Endodermal cell (in vitro differentiated cells): ENCODE measurements around the gene ESD. TPM values are rescaled to one million over a fixed set of nuclear protein-coding genes. Genes with fewer than 3 reads are reported as not detected.

Experiments
- DNase-seq: peaks from one replicate; pipeline ENCODE4 v3.0.0-alpha.2; 2017
- H3K27ac ChIP-seq: 2 replicates; pipeline ENCODE4 v1.5.1; 2013; ENCODE audit warnings: mild to moderate bottlenecking, low read depth, low read length, moderate library complexity
- H3K27me3 ChIP-seq: 2 replicates; pipeline ENCODE4 v1.6.1; 2013; ENCODE audit warnings: mild to moderate bottlenecking, low read length, moderate library complexity; ENCODE audit not compliant: insufficient read depth, control insufficient read depth, poor library complexity, severe bottlenecking
- H3K36me3 ChIP-seq: 2 replicates; pipeline ENCODE4 v1.7.0; 2013; ENCODE audit warnings: mild to moderate bottlenecking, low read length, moderate library complexity; ENCODE audit not compliant: control insufficient read depth, insufficient read depth
- H3K4me1 ChIP-seq: one replicate; pipeline ENCODE4 v1.7.0; 2013; ENCODE audit warnings: low read length; ENCODE audit not compliant: control insufficient read depth, insufficient read depth
- H3K4me3 ChIP-seq: 2 replicates; pipeline ENCODE4 v1.5.1; 2013; ENCODE audit warnings: mild to moderate bottlenecking, low read length, moderate library complexity
- H3K9ac ChIP-seq: 2 replicates; pipeline ENCODE4 v1.6.1; 2013; ENCODE audit warnings: mild to moderate bottlenecking, low read length, moderate library complexity; ENCODE audit not compliant: poor library complexity, severe bottlenecking; ENCODE audit errors: extremely low read depth
- H3K9me3 ChIP-seq: 2 replicates; pipeline ENCODE4 v1.6.1; 2013; ENCODE audit warnings: mild to moderate bottlenecking, low read length, moderate library complexity; ENCODE audit not compliant: control insufficient read depth
- H3K27ac Mint-ChIP-seq: 2 replicates; pipeline ENCODE4 v1.8.0; 2020; ENCODE audit warnings: mixed read lengths
- H3K27me3 Mint-ChIP-seq: 2 replicates; pipeline ENCODE4 v1.8.0; 2021; ENCODE audit warnings: mild to moderate bottlenecking, mixed read lengths; ENCODE audit not compliant: insufficient read depth
- H3K36me3 Mint-ChIP-seq: 2 replicates; pipeline ENCODE4 v1.8.0; 2020; ENCODE audit warnings: low read depth, mixed read lengths
- H3K4me1 Mint-ChIP-seq: 2 replicates; pipeline ENCODE4 v1.8.0; 2020; ENCODE audit warnings: mixed read lengths
- H3K4me3 Mint-ChIP-seq: 2 replicates; pipeline ENCODE4 v1.8.0; 2020; ENCODE audit warnings: mild to moderate bottlenecking, moderate library complexity, mixed read lengths
- H3K9me3 Mint-ChIP-seq: 2 replicates; pipeline ENCODE4 v1.8.0; 2020; ENCODE audit warnings: mild to moderate bottlenecking, mixed read lengths
- WGBS, 2 experiments: methylation state at CpG; one replicate each; pipeline versions ENCODE4 v1.1.5 to v1.1.7; 2013; ENCODE audit warnings: missing lambda C conversion rate in 2 of 2, mixed read lengths in 1 of 2; ENCODE audit not compliant: insufficient coverage in 1 of 2, insufficient read length in 1 of 2; 5-methylcytosine and 5-hydroxymethylcytosine counted together
- total RNA-seq, 2 donors: library from RNA; stranded (reverse); fragmentation: NEBNext Ultra II Directional in 1 of 2; extraction: Animal tissue kit (Norgen Biotek cat#: 25700) in 1 of 2; gene quantifications; 2 replicates in 1 of 2; 3 replicates in 1 of 2; pipeline ENCODE4 v1.2.1, GENCODE V29; 2021
- TF ChIP-seq, protein P1 (sequence below): fragments of 200-600 bp; sonication (generic); conservative IDR thresholded peaks from 2 replicates; pipeline ENCODE4 v1.5.0; 2021; ENCODE audit warnings: antibody characterized with exemption, mild to moderate bottlenecking

The ESD gene
- total RNA-seq, 2 donors from 2014 or later, result 55.5 to 67.7 TPM

DNA sequence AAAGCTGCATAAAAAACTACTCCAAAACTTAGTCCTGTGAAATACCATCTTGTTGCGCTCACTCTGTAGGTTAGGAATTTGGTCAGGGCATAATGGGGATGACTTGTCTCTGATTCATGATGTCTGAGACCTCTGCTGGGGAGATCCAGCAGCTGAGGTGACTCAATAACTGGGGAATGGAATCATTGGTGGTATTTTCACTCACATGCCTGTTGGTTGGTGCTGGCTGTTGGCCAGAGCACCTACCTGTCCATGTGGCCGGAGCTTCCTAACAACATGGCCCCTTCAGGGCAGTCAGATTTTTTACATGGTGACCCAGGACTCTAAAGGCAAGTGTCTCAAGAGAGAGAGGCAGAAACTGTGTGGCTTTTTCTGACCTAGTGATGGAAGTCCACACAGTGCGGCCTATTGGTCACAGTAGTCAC, 7.4 kb upstream of the ESD start:
- no peaks in the 10 kb centered on the region for H3K27me3 ChIP-seq
- Mint-ChIP-seq H3K27me3 (no peaks in the 10 kb centered on the region), H3K4me1 (no peaks in the 10 kb centered on the region), H3K9me3 (no peaks in the 10 kb centered on the region), H3K4me3 (no peak overlapping the region), H3K27ac (no peak overlapping the region), H3K36me3 (no peaks in the 10 kb centered on the region)
- TF ChIP-seq, protein P1, sequence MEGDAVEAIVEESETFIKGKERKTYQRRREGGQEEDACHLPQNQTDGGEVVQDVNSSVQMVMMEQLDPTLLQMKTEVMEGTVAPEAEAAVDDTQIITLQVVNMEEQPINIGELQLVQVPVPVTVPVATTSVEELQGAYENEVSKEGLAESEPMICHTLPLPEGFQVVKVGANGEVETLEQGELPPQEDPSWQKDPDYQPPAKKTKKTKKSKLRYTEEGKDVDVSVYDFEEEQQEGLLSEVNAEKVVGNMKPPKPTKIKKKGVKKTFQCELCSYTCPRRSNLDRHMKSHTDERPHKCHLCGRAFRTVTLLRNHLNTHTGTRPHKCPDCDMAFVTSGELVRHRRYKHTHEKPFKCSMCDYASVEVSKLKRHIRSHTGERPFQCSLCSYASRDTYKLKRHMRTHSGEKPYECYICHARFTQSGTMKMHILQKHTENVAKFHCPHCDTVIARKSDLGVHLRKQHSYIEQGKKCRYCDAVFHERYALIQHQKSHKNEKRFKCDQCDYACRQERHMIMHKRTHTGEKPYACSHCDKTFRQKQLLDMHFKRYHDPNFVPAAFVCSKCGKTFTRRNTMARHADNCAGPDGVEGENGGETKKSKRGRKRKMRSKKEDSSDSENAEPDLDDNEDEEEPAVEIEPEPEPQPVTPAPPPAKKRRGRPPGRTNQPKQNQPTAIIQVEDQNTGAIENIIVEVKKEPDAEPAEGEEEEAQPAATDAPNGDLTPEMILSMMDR, result no peak
- H3K4me1 ChIP-seq, result no peaks in the 10 kb centered on the region
- H3K36me3 ChIP-seq, result no peaks in the 10 kb centered on the region
- H3K27ac ChIP-seq, result no peak overlapping the region
- no peak for DNase-seq
- H3K9ac ChIP-seq, result no peak overlapping the region
- no peak overlapping the region for H3K4me3 ChIP-seq
- no peaks in the 10 kb centered on the region for H3K9me3 ChIP-seq
- WGBS, 2 experiments, result 94 to 100% methylated on average over 2 to 3 of the region's 3 CpGs

DNA sequence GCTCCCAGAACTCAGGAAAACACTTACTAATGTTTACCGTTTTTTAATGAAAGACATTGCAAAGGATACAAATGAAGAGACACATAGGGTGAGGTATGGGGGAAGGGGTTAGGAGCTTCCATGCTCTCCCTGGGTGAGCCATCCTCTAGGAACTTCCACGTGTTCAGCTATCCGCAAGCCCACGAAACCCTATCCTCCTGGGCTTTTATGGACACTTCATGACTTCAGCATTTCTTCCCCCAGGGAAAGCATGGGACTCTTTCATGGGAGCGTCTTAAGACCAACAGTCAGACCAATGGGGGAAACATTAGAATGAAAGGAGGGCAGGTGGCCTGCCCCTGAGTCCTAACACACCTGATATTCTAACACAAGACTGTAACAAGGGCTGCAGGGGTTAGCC, 6.6 kb upstream of the ESD start:
- 92% methylated on average over 5 of the region's 5 CpGs; no CpG with 5 or more reads in 1 of the 2 experiments for WGBS, 2 experiments
- H3K27me3 Mint-ChIP-seq, result no peaks in the 10 kb centered on the region
- Histone ChIP-seq H3K9ac (no peak overlapping the region), H3K36me3 (no peaks in the 10 kb centered on the region), H3K4me1 (no peaks in the 10 kb centered on the region), H3K9me3 (no peaks in the 10 kb centered on the region), H3K27ac (no peak overlapping the region), H3K27me3 (no peaks in the 10 kb centered on the region), H3K4me3 (no peak overlapping the region)
- no peak overlapping the region for H3K27ac Mint-ChIP-seq
- TF ChIP-seq, protein P1, result no peak
- H3K9me3 Mint-ChIP-seq, result no peaks in the 10 kb centered on the region
- no peak for DNase-seq
- no peak overlapping the region for H3K4me3 Mint-ChIP-seq
- H3K36me3 Mint-ChIP-seq, result no peaks in the 10 kb centered on the region
- H3K4me1 Mint-ChIP-seq, result no peaks in the 10 kb centered on the region

DNA sequence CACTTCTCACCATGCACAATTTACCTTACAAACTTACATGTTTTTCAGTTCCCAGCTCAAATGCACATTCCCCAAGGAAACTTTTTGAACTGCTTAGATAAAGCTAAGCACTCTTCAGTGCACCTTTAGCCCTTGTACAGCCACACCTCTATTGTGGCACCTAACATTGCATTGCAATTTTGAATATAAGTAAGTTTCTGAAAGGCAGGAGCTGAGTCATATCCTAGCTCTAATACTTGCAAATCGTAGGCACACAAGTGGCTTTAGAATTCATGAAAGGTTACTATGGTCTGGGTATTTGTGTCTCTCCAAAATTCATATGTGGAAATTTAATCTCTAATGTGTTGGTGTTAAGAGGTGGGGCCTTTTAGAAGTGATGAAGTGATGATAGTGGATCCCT, 4.9 kb upstream of the ESD start:
- Mint-ChIP-seq H3K36me3 (no peaks in the 10 kb centered on the region), H3K4me1 (peaks cover 8% of the 10 kb centered on the region), H3K4me3 (no peak overlapping the region), H3K27ac (no peak overlapping the region), H3K27me3 (no peaks in the 10 kb centered on the region), H3K9me3 (no peaks in the 10 kb centered on the region)
- H3K27ac ChIP-seq, result no peak overlapping the region
- peaks cover 3% of the 10 kb centered on the region for H3K4me1 ChIP-seq
- no peak overlapping the region for H3K4me3 ChIP-seq
- no peaks in the 10 kb centered on the region for H3K27me3 ChIP-seq
- no peak for DNase-seq
- no peak overlapping the region for H3K9ac ChIP-seq
- TF ChIP-seq, protein P1, result no peak
- WGBS, 2 experiments, result 90 to 100% methylated on average over 1 of the region's 1 CpG
- no peaks in the 10 kb centered on the region for H3K36me3 ChIP-seq
- H3K9me3 ChIP-seq, result no peaks in the 10 kb centered on the region
